Hindlimb muscle (tissue), 1 donor: ENCODE results near the gene STRADA. TPM values are rescaled to one million over a fixed set of nuclear protein-coding genes. Genes with fewer than 3 reads are reported as not detected.

Experiments
- DNase-seq: peaks from one replicate; pipeline ENCODE4 v3.0.0-alpha.2; 2013
- polyA plus RNA-seq: library from polyadenylated mRNA; unstranded; fragments of 120-200 nt; gene quantifications from one replicate; pipeline ENCODE4 v1.2.1, GENCODE V29; 2013; ENCODE audit not compliant: insufficient read length

Gene STRADA
- polyA plus RNA-seq, result 32.5 TPM

- peak; percentile 99 for DNase-seq
These were observed at the start of gene STRADA for GRCh38 chr17:63741408-63742173. TSS of gene STRADA (minus strand) at chr17:63741799. CDS start at chr17:63728369, 13,430 bp downstream.

- DNase-seq, result no peak
These were observed 48.5 kb upstream of the STRADA start for GRCh38 chr17:63790057-63790456.

- DNase-seq, result no peak
These were observed 45.5 kb upstream of the STRADA start for GRCh38 chr17:63786971-63787711.

GRCh38 chr17:63786117-63786516 is 44.5 kb upstream of the STRADA start:
- DNase-seq, result no peak

GRCh38 chr17:63785556-63785955 is 44.0 kb upstream of the STRADA start:
- DNase-seq, result no peak

GRCh38 chr17:63783522-63783921 is 41.9 kb upstream of the STRADA start:
- DNase-seq, result no peak

GRCh38 chr17:63780928-63781327 is 39.3 kb upstream of the STRADA start:
- no peak for DNase-seq

- no peak for DNase-seq
These were observed 38.9 kb upstream of the STRADA start for GRCh38 chr17:63780507-63780906.

- DNase-seq, result no peak
These were observed 33.8 kb upstream of the STRADA start for GRCh38 chr17:63775420-63775819.

GRCh38 chr17:63774969-63775265 is 33.3 kb upstream of the STRADA start:
- no peak for DNase-seq

- DNase-seq, result peak; percentile 57
These were observed 32.8 kb upstream of the STRADA start, which contains the start of gene DDX42 for GRCh38 chr17:63774141-63774968. TSS of gene DDX42 (plus strand) at chr17:63774170. CDS start at chr17:63787050, 12,880 bp downstream.

- DNase-seq, result peak; percentile 100
These were observed 31.9 kb upstream of the STRADA start, which contains the start of gene CCDC47 for GRCh38 chr17:63773272-63774140. TSS of gene CCDC47 (minus strand) at chr17:63773597. CDS start at chr17:63766175, 7,422 bp downstream.

- peak; percentile 1 for DNase-seq
These were observed 31.2 kb upstream of the STRADA start for GRCh38 chr17:63772801-63773271.

- no peak for DNase-seq
These were observed 26.8 kb upstream of the STRADA start for GRCh38 chr17:63768433-63768832.

GRCh38 chr17:63766754-63767153 is 25.2 kb upstream of the STRADA start:
- DNase-seq, result no peak

- no peak for DNase-seq
These were observed 23.1 kb upstream of the STRADA start for GRCh38 chr17:63764716-63765115.

GRCh38 chr17:63762161-63763078 is 20.8 kb upstream of the STRADA start:
- DNase-seq, result no peak

- DNase-seq, result no peak
These were observed 19.4 kb upstream of the STRADA start for GRCh38 chr17:63760771-63761539.

GRCh38 chr17:63758428-63758827 is 16.8 kb upstream of the STRADA start:
- no peak for DNase-seq

- no peak for DNase-seq
These were observed 12.4 kb upstream of the STRADA start for GRCh38 chr17:63754046-63754445.
